Ascending aorta (tissue), 2 donors: ENCODE data around the gene ATP6V1B1. TPM values are rescaled to one million over a fixed set of nuclear protein-coding genes. Genes with fewer than 3 reads are reported as not detected.

Experiments used
- DNase-seq, 2 donors: peaks; one replicate each; pipeline ENCODE4 v3.0.0-alpha.2; 2019; ENCODE audit warnings: low spot score in 2 of 2
- H3K27ac ChIP-seq, 2 donors: fragments of 200-600 bp; sonication (generic); one replicate each; pipeline ENCODE4 v1.5.1; 2016 to 2017; ENCODE audit warnings: mild to moderate bottlenecking in 1 of 2
- H3K27me3 ChIP-seq: fragments of 200-600 bp; sonication (generic); one replicate; pipeline ENCODE4 v1.5.1; 2017
- H3K36me3 ChIP-seq, 2 donors: fragments of 200-600 bp; sonication (generic); one replicate each; pipeline ENCODE4 v1.5.1; 2016
- H3K4me1 ChIP-seq, 2 donors: fragments of 200-600 bp; sonication (generic); one replicate each; pipeline ENCODE4 v1.5.1; 2016 to 2017; ENCODE audit warnings: mild to moderate bottlenecking in 1 of 2
- H3K4me3 ChIP-seq, 2 donors: fragments of 200-600 bp; sonication (generic); one replicate each; pipeline ENCODE4 v1.5.1; 2016 to 2017; ENCODE audit warnings: mild to moderate bottlenecking in 1 of 2
- H3K9me3 ChIP-seq, 2 donors: fragments of 200-600 bp; sonication (generic); one replicate each; pipeline ENCODE4 v1.5.1; 2016
- CTCF ChIP-seq, 3 experiments: fragments of 200-600 bp in 2 of 3; fragments of 450-650 bp in 1 of 3; sonication (generic) in 2 of 3; IDR thresholded peaks; one replicate each; pipeline ENCODE4 v1.5.1; 2016 to 2019; ENCODE audit warnings: antibody characterized with exemption in 3 of 3, mild to moderate bottlenecking in 1 of 3, moderate library complexity in 1 of 3
- intact Hi-C: fragments of 100-400 bp; cut with DNase I; formaldehyde crosslinking; loops from one replicate; pipeline ENCODE4 v1.15.1; 2023
- total RNA-seq: library from RNA; depleted of rRNA; stranded (reverse); fragments of >200 nt; gene quantifications from one replicate; pipeline ENCODE4 v1.1.0, GENCODE V29; 2016

The ATP6V1B1 gene
- total RNA-seq, 1 donor from 2014 or later: not detected

DNA sequence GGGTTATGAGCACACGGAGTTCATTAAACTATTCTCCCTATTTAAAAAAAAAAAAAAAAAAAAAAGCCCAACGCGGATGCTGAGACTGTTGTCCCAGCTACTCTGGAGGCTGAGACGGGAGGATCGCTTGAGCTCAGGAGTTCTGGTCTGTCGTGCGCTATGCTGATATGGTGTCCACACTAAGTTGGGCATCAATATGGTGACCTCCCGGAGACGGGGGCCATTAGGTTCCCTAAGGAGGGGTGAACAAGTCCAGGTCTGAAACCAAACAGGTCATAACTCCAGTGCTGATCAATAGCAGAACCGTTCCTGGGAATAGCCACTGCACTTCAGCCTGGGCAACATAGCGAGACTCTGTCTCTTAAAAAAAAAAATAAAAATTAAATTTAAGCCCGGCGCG, 29.8 kb downstream of the ATP6V1B1 start:
- H3K27me3 ChIP-seq: no peaks in the 10 kb centered on the region
- intact Hi-C loops: loop anchor here (1.0 kb wide), 1 partner anchor 36 kb away; no protein-coding TSS in a partner anchor
- peaks cover 0 to 4% of the 10 kb centered on the region in 2 donors for H3K4me1 ChIP-seq
- DNase-seq: peak in 1 of 2 donors; percentile 52
- peak overlapping the region in 1 of 2 donors; percentile 63 for H3K4me3 ChIP-seq
- no peak for TF ChIP-seq CTCF (IDR thresholded peaks at IDR 0.05)
- H3K27ac ChIP-seq: no peak overlapping the region
- no peaks in the 10 kb centered on the region for H3K36me3 ChIP-seq
- H3K9me3 ChIP-seq: no peaks in the 10 kb centered on the region

DNA sequence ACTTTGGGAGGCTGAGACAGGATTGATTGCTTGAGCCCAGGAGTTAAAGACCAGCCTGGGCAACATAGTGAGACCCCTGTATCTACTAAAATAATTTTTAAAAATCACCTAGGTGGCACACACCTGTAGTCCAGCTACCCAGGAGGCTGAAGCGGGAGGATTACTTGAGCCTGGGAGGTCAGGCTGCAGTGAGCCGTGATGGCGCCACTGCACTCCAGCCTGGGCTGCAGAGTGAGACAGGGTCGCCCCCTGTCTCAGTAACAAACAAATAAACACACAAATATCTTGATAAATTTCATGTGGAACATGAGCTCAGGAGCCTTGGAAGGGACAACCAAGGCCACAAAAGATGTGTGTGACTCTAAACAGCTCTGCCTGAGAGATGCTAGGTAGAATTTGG, 31.0 kb downstream of the ATP6V1B1 start:
- peak in 1 of 2 donors; percentile 25 for DNase-seq
- TF ChIP-seq CTCF (IDR thresholded peaks at IDR 0.05): no peak
- Histone ChIP-seq H3K36me3 (no peaks in the 10 kb centered on the region), H3K9me3 (no peaks in the 10 kb centered on the region), H3K4me3 (no peak overlapping the region), H3K27ac (no peak overlapping the region), H3K27me3 (no peaks in the 10 kb centered on the region), H3K4me1 (peaks cover 0 to 4% of the 10 kb centered on the region in 2 donors)
- intact Hi-C loops: no loop called here

DNA sequence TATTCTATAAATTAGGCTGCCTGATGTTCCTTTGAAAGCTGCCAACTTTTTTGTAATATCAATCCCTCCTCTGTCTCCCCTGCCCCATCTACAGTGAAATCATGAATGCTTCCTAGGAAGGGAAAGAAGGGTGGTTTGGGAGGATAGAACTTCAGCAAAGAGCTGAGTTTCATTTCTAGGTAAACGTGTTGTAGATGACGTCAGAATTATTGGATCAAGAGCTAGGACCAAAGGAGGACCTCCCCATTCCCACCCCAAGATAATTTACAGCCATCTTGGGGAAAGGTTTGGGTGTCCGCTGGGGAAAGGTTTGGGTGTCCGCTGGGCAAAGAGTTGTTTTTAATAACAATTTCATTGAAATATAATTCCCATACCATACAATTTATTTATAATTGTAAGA, 31.5 kb downstream of the ATP6V1B1 start:
- H3K36me3 ChIP-seq: no peaks in the 10 kb centered on the region
- intact Hi-C loops: no loop called here
- no peaks in the 10 kb centered on the region for H3K27me3 ChIP-seq
- no peak overlapping the region for H3K27ac ChIP-seq
- no peaks in the 10 kb centered on the region for H3K9me3 ChIP-seq
- H3K4me1 ChIP-seq: peaks cover 0 to 4% of the 10 kb centered on the region in 2 donors
- H3K4me3 ChIP-seq: no peak overlapping the region
- TF ChIP-seq CTCF (IDR thresholded peaks at IDR 0.05): no peak
- DNase-seq: no peak

GRCh38 chr2:70974592-70974991, 38.9 kb downstream of the ATP6V1B1 start:
- TF ChIP-seq CTCF (IDR thresholded peaks at IDR 0.05): no peak
- no peak overlapping the region for H3K4me3 ChIP-seq
- H3K27ac ChIP-seq: no peak overlapping the region
- H3K36me3 ChIP-seq: no peaks in the 10 kb centered on the region
- H3K9me3 ChIP-seq: no peaks in the 10 kb centered on the region
- H3K4me1 ChIP-seq: peaks cover 0 to 16% of the 10 kb centered on the region in 2 donors
- intact Hi-C loops: loop anchor here (10.0 kb wide), 1 partner anchor 670 kb away; the partner anchor contains the start of gene FAM136A
- no peak for DNase-seq
- H3K27me3 ChIP-seq: no peaks in the 10 kb centered on the region

DNA sequence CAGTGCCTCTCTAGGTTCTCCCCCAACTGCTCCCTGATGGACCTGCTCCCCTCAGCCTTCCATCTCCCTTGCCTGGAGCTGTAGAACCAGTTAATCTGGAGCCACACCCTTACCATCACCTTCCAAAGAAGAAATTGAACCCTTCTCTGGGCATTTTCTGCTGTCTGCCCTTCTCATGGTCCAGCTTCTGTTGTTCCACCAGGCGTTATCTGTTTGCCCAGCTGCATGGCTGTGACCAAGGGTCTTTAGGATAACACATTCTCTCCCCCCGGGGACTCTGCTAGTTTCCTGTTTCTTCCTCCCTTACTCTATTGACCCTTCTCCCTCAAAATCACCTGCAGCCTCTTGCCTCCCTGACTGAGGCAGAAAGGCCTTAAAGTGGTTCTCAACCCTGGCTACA, 39.5 kb downstream of the ATP6V1B1 start:
- TF ChIP-seq CTCF (IDR thresholded peaks at IDR 0.05): no peak
- DNase-seq: no peak
- intact Hi-C loops: loop anchor here (5.0 to 10.0 kb wide), 4 partner anchors 152 to 728 kb away; partner anchors contain the start of genes FAM136A, PAIP2B and TIA1

More for the DNA sequence above, 39.5 kb downstream of the ATP6V1B1 start:
- Histone ChIP-seq H3K27me3 (no peaks in the 10 kb centered on the region), H3K4me3 (no peak overlapping the region), H3K4me1 (peaks cover 0 to 16% of the 10 kb centered on the region in 2 donors), H3K36me3 (no peaks in the 10 kb centered on the region), H3K9me3 (no peaks in the 10 kb centered on the region), H3K27ac (no peak overlapping the region)
